ENCODE measurements around the gene PTCHD1. TPM values are rescaled to one million over a fixed set of nuclear protein-coding genes. Genes with fewer than 3 reads are reported as not detected.

PTCHD1 gene
- total RNA-seq, 2 experiments from 2014 or later, result not detected

DNA sequence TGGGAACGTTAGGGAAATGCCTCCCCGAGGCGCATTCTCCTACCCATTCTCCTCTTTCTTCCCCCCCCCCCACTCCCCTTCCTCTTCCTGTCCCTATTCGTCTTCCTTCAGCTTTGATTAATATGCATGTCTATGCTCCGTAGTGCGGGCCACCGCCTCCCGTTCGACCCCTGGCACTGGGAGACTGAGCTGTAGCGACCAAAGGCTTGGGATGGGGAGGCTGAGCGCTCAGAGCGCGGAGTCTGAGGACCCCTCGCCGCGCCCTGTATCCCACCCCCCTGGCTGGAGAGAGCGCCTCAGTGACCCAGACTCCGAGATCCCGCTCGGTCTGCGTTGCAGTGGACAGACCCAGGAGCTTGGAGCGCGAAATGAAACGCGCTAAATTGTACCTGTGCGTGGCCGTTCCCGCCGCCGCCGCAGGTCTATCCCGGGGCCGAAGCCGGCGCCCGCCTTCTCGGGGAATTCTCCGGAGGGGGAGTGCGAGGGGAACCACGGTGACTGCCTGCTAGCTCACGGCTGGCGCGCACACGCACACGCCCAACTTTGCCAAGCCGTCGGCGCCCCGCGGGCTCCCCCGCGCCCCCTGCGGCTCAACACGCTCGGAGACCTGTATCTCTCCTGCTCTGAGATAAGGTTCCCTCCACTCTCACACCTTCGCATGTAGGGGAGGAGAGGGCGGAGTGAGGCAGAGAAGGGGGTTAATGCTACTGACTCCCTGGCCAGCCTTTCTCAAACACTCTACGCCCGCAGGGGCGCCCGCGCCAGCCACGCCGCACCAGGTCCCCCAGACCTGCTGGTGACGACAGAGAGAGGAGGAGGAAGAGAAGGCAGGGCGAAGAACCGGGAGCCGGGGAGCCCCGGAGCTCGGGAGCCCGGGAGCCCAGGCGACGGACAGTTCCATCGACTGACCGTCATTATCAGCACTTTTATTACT lies 1.5 kb upstream of the PTCHD1 start:
- Mint-ChIP-seq H3K27ac (no peak overlapping the region), H3K4me3 (no peak overlapping the region), H3K4me1 (peaks cover 8% of the 10 kb centered on the region), H3K27me3 (peaks cover 65% of the 10 kb centered on the region), H3K9me3 (no peaks in the 10 kb centered on the region), H3K36me3 (ENCODE audit: low read depth) (no peaks in the 10 kb centered on the region)
- ChIA-PET CTCF (no interaction called here), POLR2A (no interaction called here)
- DNase-seq, result no peak

- no peak for DNase-seq
- POLR2A ChIA-PET, result no interaction called here
Observed at GRCh38 chrX:23333842-23334520, 668 bp upstream of the PTCHD1 start.

DNA sequence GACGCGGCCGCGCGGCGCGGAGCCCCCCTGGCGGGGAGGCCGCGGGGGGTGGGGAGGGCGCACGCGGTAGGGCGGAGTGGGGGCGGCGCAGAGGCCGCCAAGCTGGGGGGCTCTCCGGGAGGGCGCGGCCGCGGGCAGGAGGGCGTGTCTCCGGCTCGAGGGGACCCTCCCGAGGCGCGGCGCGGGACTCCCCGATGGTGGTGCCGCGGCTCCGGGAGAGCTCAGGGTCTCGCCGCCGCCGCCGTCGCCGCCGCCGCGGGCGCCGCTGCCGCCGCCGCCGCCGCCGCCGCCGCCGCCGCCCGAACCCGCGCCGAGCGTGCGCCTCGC lies 165 bp upstream of the PTCHD1 start:
- POLR2A ChIA-PET, result no interaction called here
- H3K27ac Mint-ChIP-seq, result no peak overlapping the region
- no peaks in the 10 kb centered on the region for H3K36me3 Mint-ChIP-seq (ENCODE audit: low read depth)
- no peaks in the 10 kb centered on the region for H3K9me3 Mint-ChIP-seq
- peaks cover 8% of the 10 kb centered on the region for H3K4me1 Mint-ChIP-seq
- no peak for DNase-seq
- no peak overlapping the region for H3K4me3 Mint-ChIP-seq
- CTCF ChIA-PET, result no interaction called here
- peaks cover 59% of the 10 kb centered on the region for H3K27me3 Mint-ChIP-seq

More at GRCh38 chrX:23333842-23334520, 668 bp upstream of the PTCHD1 start:
- CTCF ChIA-PET, result no interaction called here
- no peak overlapping the region for H3K27ac Mint-ChIP-seq
- no peaks in the 10 kb centered on the region for H3K9me3 Mint-ChIP-seq
- H3K4me3 Mint-ChIP-seq, result no peak overlapping the region
- no peaks in the 10 kb centered on the region for H3K36me3 Mint-ChIP-seq (ENCODE audit: low read depth)
- peaks cover 8% of the 10 kb centered on the region for H3K4me1 Mint-ChIP-seq
- H3K27me3 Mint-ChIP-seq, result peaks cover 60% of the 10 kb centered on the region

DNA sequence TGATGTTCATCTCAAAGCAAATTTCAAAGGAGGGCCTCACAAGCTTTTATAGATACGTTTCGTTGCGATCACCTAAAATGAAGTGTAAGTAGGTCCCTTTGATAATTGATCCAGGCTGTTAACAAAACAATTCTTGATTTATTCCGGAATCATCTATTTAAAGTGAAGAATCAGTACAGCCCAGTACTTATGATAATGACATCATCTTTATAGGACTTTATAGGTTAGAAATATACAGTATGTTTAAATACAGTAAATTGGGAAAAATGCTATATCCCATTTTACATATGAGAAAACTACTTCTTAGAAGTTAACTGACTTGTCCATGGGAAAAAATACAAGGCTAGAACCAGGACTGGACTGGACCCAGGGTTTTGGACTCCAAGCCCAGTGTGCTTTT lies 3.7 kb downstream of the PTCHD1 start:
- POLR2A ChIA-PET, result no interaction called here

DNA sequence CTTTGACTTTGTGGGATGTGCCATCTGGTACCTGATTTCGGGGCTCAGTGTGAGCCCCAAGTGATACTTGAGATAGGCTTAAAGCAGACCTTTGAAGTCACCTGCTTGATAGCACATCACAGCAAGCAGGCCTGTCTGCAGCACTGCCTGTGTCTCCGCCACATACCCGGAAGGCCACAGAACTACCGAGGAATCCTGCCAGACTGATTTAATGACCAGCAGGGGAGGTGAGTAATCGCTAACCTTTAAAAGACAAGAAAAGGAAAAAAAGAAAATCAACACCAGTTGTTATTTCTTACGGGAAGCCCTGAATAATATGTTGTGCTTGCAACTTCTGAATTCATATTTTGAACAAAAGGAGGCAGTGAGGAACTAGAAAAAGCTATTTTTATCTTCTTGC lies 6.8 kb downstream of the PTCHD1 start:
- Mint-ChIP-seq H3K4me1 (no peaks in the 10 kb centered on the region), H3K27ac (no peak overlapping the region), H3K27me3 (peaks cover 15% of the 10 kb centered on the region), H3K9me3 (no peaks in the 10 kb centered on the region), H3K4me3 (no peak overlapping the region), H3K36me3 (ENCODE audit: low read depth) (no peaks in the 10 kb centered on the region)
- ChIA-PET CTCF (no interaction called here), POLR2A (no interaction called here)
- no peak for DNase-seq

More for the DNA sequence above, 3.7 kb downstream of the PTCHD1 start:
- Mint-ChIP-seq H3K4me3 (no peak overlapping the region), H3K9me3 (no peaks in the 10 kb centered on the region), H3K27ac (no peak overlapping the region), H3K27me3 (peaks cover 35% of the 10 kb centered on the region), H3K36me3 (ENCODE audit: low read depth) (no peaks in the 10 kb centered on the region), H3K4me1 (peaks cover 3% of the 10 kb centered on the region)
- CTCF ChIA-PET, result no interaction called here
- DNase-seq, result no peak

- H3K27ac Mint-ChIP-seq, result no peak overlapping the region
Observed at GRCh38 chrX:23344238-23344903, 9.7 kb downstream of the PTCHD1 start.

DNA sequence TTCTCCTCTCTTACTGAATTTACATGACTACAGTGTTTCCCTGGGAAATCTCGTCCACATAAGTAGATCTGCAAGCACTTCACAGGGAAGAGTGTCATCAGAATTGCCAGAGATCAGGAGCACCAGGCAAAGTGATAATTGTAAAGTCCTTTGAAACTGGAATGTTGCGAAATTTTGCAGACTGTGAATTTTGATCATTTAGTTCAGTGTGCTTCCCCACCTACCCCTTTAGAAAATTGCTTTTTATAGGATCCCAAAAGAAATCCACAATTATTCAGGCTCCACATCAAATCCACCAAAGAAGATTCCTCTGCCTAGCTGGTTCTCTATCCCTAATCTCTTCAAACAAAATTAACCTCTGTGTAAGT lies 10.2 kb downstream of the PTCHD1 start:
- POLR2A ChIA-PET, result no interaction called here
- Mint-ChIP-seq H3K4me1 (no peaks in the 10 kb centered on the region), H3K9me3 (no peaks in the 10 kb centered on the region), H3K27me3 (peaks cover 6% of the 10 kb centered on the region), H3K4me3 (no peak overlapping the region), H3K36me3 (ENCODE audit: low read depth) (no peaks in the 10 kb centered on the region), H3K27ac (no peak overlapping the region)
- DNase-seq, result no peak
- CTCF ChIA-PET, result no interaction called here

More at GRCh38 chrX:23344238-23344903, 9.7 kb downstream of the PTCHD1 start:
- POLR2A ChIA-PET, result no interaction called here
- H3K27me3 Mint-ChIP-seq, result peaks cover 3% of the 10 kb centered on the region
- H3K9me3 Mint-ChIP-seq, result no peaks in the 10 kb centered on the region
- no peak for DNase-seq
- H3K4me1 Mint-ChIP-seq, result no peaks in the 10 kb centered on the region
- CTCF ChIA-PET, result no interaction called here
- H3K4me3 Mint-ChIP-seq, result no peak overlapping the region
- no peaks in the 10 kb centered on the region for H3K36me3 Mint-ChIP-seq (ENCODE audit: low read depth)

DNA sequence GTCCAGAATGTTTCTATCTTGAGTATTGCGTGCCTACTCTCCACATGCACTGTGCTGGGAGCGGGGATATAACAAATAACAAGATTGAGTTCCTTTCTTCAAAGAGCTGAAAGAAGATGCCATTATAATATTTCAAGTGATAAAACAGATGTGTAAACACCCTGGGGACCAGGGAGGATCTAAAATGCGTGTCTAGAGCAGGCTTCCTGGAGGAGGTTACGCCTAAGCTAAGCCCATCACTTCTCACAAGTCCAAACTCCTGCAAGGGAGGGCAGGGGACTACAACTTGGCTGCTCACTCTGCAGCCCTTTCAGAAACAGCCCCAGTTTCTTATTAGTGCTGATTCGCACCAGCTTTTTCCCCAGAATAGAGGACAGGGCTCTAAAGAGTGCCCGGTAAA lies 21.5 kb downstream of the PTCHD1 start:
- H3K9me3 Mint-ChIP-seq, result no peaks in the 10 kb centered on the region

GRCh38 chrX:23364416-23364815 lies 29.8 kb downstream of the PTCHD1 start:
- Mint-ChIP-seq H3K4me1 (no peaks in the 10 kb centered on the region), H3K36me3 (ENCODE audit: low read depth) (no peaks in the 10 kb centered on the region), H3K27ac (no peak overlapping the region), H3K4me3 (no peak overlapping the region), H3K27me3 (peaks cover 2% of the 10 kb centered on the region), H3K9me3 (no peaks in the 10 kb centered on the region)
- ChIA-PET CTCF (no interaction called here), POLR2A (no interaction called here)
- DNase-seq, result no peak

More for the DNA sequence above, 21.5 kb downstream of the PTCHD1 start:
- Mint-ChIP-seq H3K27ac (no peak overlapping the region), H3K27me3 (no peaks in the 10 kb centered on the region), H3K4me1 (no peaks in the 10 kb centered on the region), H3K36me3 (ENCODE audit: low read depth) (no peaks in the 10 kb centered on the region), H3K4me3 (no peak overlapping the region)
- no peak for DNase-seq
- POLR2A ChIA-PET, result no interaction called here
- CTCF ChIA-PET, result no interaction called here

DNA sequence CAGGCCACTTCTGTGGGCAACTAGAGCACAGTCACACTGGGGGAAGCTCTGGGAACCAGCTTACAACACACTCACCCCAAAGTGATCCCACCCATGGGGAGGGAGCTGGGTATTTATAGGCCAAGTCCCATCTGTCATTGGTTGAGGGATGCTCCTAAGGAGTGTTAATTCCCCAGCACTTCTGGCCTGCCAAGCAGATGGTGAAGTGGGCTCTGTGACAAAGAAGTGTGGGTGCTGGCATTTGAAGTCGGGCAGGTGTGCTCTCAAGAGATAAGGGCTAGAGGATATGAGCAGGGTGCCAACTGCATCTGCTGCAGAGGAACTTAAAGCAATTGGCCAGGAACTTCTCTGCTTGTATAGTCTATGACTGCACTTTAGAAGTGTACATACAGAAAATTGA lies 30.9 kb downstream of the PTCHD1 start:
- H3K27me3 Mint-ChIP-seq, result peaks cover 5% of the 10 kb centered on the region
- no peaks in the 10 kb centered on the region for H3K9me3 Mint-ChIP-seq
- CTCF ChIA-PET, result interaction anchor here (0.5 to 1.1 kb wide), 2 partner anchors 14 to 172 kb away, joined by 3 to 5 read pairs; no protein-coding TSS in a partner anchor
- no peak overlapping the region for H3K27ac Mint-ChIP-seq
- POLR2A ChIA-PET, result no interaction called here
- no peaks in the 10 kb centered on the region for H3K4me1 Mint-ChIP-seq
- H3K4me3 Mint-ChIP-seq, result no peak overlapping the region
- DNase-seq, result no peak
- H3K36me3 Mint-ChIP-seq (ENCODE audit: low read depth), result no peaks in the 10 kb centered on the region

DNA sequence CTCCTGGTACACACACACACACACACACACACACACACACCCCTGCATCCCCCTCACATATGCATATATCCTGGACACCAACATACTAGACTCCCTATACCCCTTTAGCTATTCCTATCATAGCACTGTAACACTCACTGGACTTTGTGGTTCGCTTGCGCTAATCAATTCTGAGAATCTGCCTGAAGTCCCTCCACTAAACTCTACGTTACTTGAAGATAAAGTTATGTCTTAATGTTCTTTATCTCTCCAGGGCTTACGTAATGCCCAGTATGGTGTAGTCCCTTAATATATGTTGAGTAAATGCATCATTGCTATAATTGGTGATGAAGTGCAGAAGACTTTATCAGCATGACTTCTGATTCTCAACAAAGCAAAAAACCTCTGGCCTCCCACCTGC lies 32.3 kb downstream of the PTCHD1 start:
- POLR2A ChIA-PET, result no interaction called here
- no peak for DNase-seq
- H3K4me3 Mint-ChIP-seq, result no peak overlapping the region
- no peak overlapping the region for H3K27ac Mint-ChIP-seq
- H3K36me3 Mint-ChIP-seq (ENCODE audit: low read depth), result no peaks in the 10 kb centered on the region
- H3K27me3 Mint-ChIP-seq, result peaks cover 5% of the 10 kb centered on the region
- no peaks in the 10 kb centered on the region for H3K4me1 Mint-ChIP-seq
- no peaks in the 10 kb centered on the region for H3K9me3 Mint-ChIP-seq
- CTCF ChIA-PET, result no interaction called here

DNA sequence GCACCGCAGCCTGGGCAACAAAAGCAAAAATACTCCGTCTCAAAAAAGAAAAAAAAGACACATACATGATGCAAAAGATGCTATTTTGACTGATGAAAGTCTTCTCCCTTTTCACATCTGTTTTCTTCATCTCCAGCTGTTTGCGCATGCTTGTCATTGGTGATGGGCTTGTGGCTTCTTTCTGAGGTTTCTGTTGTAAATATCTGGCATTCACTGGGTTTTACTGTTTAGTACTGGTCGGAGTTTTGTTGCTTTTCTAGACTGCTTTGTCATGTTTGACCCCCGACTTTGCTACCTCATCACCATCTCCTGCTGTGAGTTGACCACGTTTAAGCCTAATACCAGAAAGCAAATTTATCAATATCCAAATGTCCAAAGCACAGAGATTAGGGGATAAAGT lies 34.4 kb downstream of the PTCHD1 start:
- no peak overlapping the region for H3K4me3 Mint-ChIP-seq
- CTCF ChIA-PET, result no interaction called here
- peaks cover 5% of the 10 kb centered on the region for H3K27me3 Mint-ChIP-seq
- POLR2A ChIA-PET, result no interaction called here
- DNase-seq, result no peak
- no peaks in the 10 kb centered on the region for H3K9me3 Mint-ChIP-seq
- H3K36me3 Mint-ChIP-seq (ENCODE audit: low read depth), result no peaks in the 10 kb centered on the region
- no peaks in the 10 kb centered on the region for H3K4me1 Mint-ChIP-seq
- H3K27ac Mint-ChIP-seq, result no peak overlapping the region

DNA sequence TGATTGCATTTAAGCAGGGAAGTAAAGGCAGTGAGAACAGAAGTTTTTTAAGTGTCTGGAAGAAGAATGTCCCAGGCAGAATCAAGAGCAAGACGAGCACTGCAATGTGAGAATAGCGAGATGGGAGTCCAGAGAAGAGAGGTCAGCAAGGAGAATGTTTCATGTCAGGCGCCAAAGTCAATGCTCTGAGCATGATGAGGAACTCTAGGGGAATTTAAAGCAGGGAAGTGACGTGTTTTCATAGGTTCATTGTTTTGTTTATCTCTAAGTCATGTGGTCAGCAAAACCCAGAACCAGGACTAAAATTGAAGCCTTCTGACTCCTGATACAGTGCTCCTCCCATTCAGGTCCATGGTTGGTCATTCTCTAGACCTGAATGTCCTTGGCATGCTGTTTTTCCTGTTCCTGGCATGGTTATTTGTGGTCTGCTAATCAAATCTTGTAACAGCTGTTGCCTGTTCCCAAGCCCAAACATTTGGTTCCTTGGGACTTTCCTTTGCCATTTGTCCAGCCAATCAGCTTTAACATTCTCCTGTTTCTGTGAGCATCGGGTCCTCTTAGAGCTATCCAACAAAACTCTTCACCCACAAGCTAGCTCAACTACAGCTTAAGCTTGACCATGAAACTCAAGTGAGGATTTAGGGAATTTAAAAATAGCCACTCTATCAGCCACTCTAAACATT lies 37.7 kb downstream of the PTCHD1 start:
- ChIA-PET POLR2A (no interaction called here), CTCF (no interaction called here)
- Mint-ChIP-seq H3K36me3 (ENCODE audit: low read depth) (no peaks in the 10 kb centered on the region), H3K27me3 (peaks cover 5% of the 10 kb centered on the region), H3K9me3 (no peaks in the 10 kb centered on the region), H3K4me1 (no peaks in the 10 kb centered on the region), H3K27ac (no peak overlapping the region), H3K4me3 (no peak overlapping the region)
- no peak for DNase-seq
